AG08396 (cell line): ENCODE data around the gene B9D1.
A peak's percentile ranks its signal among the peaks of the same experiment; 100 is the strongest.

ENCODE experiments used
- DNase-seq: peaks from one replicate; pipeline ENCODE4 v3.0.0; 2012; ENCODE audit warnings: low spot score, mixed read lengths

B9D1 gene

DNA sequence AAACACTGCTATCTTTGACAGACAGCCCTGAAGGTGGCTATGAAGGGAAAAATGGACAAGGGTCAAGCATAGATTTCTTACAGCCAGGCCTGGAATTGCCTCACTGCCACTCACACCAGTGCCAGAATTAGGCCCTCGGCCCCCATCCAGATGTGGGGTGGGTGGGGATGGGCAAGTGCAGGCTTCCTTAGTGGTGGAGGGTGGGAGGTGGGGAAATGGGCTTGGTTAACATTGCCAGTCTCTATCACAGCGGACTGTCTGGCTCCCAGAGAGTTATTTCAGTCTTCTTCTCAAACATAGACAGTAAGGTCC, 24.9 kb downstream of the B9D1 start:
- no peak for DNase-seq

GRCh38 chr17:19336938-19337711, 25.4 kb downstream of the B9D1 start:
- DNase-seq: no peak

DNA sequence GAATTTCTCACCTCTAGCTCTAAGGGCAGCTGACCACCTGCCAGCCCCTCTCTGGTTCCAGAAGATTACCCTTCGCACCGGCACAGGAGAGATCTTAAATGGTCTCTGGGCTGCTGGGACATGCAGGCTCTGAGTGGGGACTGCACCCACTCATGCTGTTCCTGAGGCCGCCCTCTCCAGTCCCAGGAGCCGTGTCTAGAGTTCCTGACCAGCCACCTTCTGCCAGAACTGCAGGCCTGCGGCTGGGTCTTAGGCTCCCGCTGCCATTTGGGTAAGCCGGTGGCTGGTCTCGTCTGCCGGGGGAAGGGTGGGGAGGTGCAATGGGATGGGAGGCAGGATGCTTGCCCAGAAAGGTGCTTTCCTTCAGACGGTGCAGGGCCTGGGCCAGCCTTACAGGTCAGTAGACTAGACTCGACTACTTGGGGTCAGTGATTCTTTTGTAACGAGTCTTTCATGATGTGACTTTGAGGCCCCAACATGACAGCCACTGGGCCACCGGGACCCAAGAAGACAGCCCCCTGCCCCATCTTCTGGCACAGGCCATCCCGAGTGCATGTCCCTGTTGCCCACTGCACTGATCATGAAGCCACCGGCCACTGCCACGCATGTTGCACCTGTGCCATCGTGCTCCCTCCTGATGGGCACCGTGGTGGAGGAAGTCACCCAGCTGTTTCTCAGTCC, 26.4 kb downstream of the B9D1 start:
- DNase-seq: no peak

DNA sequence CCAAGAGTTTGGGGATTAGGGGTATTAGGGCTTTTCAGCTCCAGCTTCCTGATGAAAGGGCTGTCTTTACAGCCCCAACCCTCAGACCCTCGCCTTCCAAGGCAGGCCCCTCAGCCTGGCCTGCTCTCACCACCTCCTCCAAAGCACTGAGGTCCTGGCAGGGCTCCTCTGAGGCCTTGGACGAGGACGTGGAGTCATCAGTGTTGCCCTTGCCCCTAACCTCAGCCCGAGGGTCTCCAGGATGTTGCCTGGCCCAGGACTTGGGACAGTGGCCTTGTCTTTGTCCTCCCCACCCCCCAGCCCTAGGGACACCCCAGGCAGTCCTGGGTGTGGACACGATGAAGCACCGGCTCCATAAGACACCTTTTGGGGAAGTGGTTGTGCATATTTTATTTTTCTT, 28.2 kb downstream of the B9D1 start:
- no peak for DNase-seq

GRCh38 chr17:19333736-19334290, 28.7 kb downstream of the B9D1 start:
- DNase-seq: no peak

DNA sequence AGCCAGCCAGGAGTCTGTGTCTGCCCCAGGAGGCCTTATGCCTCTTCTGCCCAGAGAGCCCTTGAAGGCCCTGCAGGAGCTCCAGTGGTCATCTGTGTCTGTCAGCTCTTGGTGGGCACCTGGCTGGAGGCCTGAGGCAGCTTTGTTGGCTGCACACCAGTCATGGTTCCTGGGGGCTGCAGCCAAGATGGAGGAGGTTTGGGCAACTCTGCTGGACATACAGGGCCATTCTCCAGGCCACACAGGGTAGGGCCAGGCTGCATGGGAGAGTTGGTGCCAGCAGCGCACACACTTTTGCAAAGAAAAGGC, 29.4 kb downstream of the B9D1 start:
- no peak for DNase-seq

DNA sequence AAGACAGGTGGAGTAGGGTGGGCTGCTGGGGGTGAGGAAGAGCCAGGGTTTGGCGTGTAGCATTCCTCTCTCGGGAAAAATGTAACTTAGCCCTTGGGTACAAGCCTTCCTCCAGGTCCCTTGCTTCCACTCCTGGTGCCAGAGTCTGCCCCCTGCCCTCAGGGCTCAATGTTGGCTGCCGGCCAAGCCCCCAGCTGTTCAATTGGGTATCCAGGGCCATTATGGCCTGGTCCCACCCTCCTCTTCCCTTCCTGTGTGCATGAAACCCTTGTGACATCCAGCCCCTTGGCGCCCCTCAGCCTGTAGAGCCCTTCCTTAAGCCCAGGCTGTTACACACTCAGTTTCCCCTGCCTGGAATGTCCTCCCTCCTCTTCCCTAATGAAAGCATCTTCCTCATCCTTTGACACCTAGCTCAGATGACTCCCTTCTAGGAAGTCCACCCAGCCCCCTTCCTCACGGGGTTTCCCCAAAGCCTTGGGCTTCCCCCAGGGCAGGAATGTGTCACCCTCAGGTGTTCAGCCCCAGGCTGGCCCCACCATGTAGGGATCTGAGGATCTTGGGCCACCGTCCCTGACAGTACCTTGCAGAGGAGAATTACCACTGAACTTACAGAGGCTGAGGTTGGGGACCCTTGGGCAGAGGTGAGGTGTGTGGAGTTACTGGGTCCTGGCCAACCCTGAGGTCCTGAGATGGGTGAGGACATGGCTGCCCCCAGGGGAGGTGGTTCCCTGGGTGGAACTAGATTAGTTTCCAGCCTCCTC, 30.0 kb downstream of the B9D1 start:
- no peak for DNase-seq

- no peak for DNase-seq
Observed at GRCh38 chr17:19331543-19332245, 30.8 kb downstream of the B9D1 start.

DNA sequence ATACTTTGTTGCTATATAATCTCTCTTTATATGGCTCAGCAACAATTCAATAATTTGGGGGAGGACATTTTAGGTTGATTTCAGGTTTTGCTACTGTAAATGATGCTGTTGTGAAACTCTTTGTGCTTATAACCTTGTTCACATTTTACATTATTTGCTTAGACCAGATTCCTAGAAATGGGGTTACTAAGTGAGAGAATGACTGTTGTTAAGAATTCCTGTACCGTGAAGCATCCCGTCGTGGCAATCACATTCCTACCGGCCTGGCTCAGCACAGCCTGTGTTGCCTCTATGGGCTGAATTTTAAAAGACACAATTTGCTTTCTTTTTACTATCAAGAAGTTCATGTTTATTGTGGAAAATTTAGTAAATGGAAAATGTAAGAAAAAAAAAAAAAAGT, 31.4 kb downstream of the B9D1 start:
- DNase-seq: peak; percentile 87

GRCh38 chr17:19330271-19330670, 32.3 kb downstream of the B9D1 start:
- no peak for DNase-seq

GRCh38 chr17:19329839-19330238, 32.7 kb downstream of the B9D1 start:
- no peak for DNase-seq

- DNase-seq: no peak
Observed at GRCh38 chr17:19329136-19329535, 33.4 kb downstream of the B9D1 start.

- DNase-seq: no peak
Observed at GRCh38 chr17:19328441-19329061, 34.0 kb downstream of the B9D1 start.

GRCh38 chr17:19327031-19327783, 35.3 kb downstream of the B9D1 start:
- peak; percentile 64 for DNase-seq

DNA sequence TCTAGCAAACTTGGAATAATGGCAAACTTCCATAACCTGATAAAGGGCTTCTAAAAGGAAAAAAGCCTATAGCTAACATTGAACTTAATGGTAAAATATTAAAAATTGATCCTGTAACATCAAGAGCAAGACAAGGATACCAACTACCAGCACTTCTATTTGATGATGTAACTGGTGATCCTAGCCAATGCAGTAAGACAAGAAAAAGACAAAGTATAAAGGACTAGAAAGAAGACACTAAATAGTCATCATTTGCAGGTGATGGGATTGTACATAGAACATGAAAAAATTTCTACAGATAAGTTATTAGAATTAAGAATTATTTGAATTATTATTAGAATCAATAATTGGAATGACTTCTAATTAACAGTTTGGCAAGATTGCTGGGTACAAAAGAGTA, 37.0 kb downstream of the B9D1 start:
- no peak for DNase-seq

GRCh38 chr17:19322861-19323260, 39.7 kb downstream of the B9D1 start:
- DNase-seq: no peak

DNA sequence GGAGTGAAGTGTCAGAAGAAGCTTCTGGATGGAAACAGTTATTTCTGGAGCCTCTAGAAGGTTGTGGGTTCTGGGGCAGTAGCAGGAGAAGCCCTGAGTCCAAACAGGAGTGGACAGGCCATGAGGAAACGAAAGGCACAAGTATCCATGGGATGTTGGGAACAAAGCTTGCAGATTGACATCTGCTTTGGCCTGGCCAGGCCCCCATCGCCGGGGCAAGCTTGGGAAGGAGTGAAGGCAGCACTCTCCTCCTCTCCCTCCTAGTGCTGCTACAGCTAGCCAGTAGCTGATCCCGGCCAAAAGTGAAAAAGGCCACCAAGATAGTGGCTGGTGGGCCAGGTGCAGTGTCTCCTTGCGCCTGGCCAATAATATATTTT, 40.4 kb downstream of the B9D1 start:
- DNase-seq: no peak

GRCh38 chr17:19321481-19322128, 40.9 kb downstream of the B9D1 start:
- no peak for DNase-seq

DNA sequence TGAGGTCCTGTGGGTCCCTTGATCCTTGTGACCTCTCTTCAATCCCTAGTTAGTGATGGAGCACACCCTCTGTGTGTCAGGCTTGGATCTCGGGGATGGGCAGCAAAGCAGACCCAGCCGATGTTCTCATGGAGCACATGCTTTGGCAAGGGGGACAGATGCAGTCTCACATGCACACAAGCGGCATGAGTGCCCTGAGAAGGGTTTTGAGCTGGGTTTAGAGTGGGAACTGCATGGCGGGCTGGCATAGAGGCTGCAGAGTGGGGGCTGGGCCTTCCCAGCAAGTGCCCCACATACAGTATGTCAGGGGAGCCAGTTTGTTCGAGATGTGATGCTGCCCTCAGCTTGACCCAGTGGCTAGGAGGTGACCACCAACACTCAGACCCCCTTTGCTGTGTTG, 41.6 kb downstream of the B9D1 start:
- DNase-seq: no peak

DNA sequence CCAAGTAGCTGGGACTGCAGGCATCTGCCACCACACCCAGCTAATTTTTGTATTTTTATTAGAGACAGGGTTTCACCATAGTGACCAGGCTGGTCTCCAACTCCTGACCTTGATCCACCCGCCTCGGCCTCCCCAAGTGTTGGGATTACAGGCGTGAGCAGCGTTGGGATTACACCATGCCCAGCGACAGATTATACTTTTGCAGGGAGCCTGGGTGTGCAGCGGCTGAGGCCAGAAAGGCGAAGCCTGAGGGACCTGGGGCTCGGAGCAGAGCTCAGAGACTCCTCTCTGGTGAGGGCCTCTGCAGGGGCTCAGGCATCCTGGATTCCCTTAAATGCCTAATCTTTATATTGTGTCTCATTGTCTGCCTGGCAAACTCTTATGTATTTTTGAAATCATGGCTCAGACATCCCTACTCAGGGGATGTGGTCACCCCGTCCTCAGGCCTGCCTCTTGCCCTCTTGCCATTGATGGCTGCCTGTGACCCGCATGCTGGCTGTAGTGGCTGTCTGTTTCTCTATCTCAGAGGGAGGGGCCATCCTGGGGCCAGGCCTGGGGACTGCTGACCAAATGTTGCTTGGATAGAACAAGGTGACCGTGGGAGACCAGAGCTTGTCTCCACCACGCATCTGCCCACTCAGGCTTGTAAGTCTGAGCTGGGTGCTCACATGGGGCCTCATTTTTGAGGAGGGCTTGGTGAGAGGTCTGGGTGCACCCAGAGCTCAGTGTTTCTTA, 42.6 kb downstream of the B9D1 start:
- no peak for DNase-seq
